Measurements from ENCODE around the gene NEUROD6. TPM values are rescaled to one million over a fixed set of nuclear protein-coding genes. Genes with fewer than 3 reads are reported as not detected.

NEUROD6 gene
- total RNA-seq = not detected in 2 replicates

- no peak for DNase-seq
Observed at GRCh38 chr7:31340603-31341002, at the start of gene NEUROD6. Gene NEUROD6, minus strand, starts transcription at chr7:31340726. Its CDS starts 1,458 bp downstream, at chr7:31339268.

GRCh38 chr7:31384466-31384865 is 43.9 kb upstream of the NEUROD6 start:
- no peak for DNase-seq

GRCh38 chr7:31382722-31383121 is 42.2 kb upstream of the NEUROD6 start:
- DNase-seq = no peak

GRCh38 chr7:31373337-31374289 is 33.1 kb upstream of the NEUROD6 start:
- DNase-seq = peak; percentile 51

GRCh38 chr7:31372231-31372959 is 31.9 kb upstream of the NEUROD6 start:
- DNase-seq = no peak

GRCh38 chr7:31371621-31372020 is 31.1 kb upstream of the NEUROD6 start:
- no peak for DNase-seq

GRCh38 chr7:31370609-31371008 is 30.1 kb upstream of the NEUROD6 start:
- DNase-seq = no peak

GRCh38 chr7:31368620-31369019 is 28.1 kb upstream of the NEUROD6 start:
- DNase-seq = no peak

- no peak for DNase-seq
Observed at GRCh38 chr7:31363496-31363895, 23.0 kb upstream of the NEUROD6 start.

GRCh38 chr7:31363051-31363450 is 22.5 kb upstream of the NEUROD6 start:
- no peak for DNase-seq

GRCh38 chr7:31362401-31362800 is 21.9 kb upstream of the NEUROD6 start:
- no peak for DNase-seq

- no peak for DNase-seq
Observed at GRCh38 chr7:31358467-31358866, 17.9 kb upstream of the NEUROD6 start.

- DNase-seq = no peak
Observed at GRCh38 chr7:31345421-31345820, 4.9 kb upstream of the NEUROD6 start.

- no peak for DNase-seq
Observed at GRCh38 chr7:31343516-31344305, 3.2 kb upstream of the NEUROD6 start.

- no peak for DNase-seq
Observed at GRCh38 chr7:31341141-31341540, 615 bp upstream of the NEUROD6 start.

GRCh38 chr7:31340051-31340450 is 475 bp downstream of the NEUROD6 start:
- DNase-seq = no peak

GRCh38 chr7:31338706-31339105 is 1.8 kb downstream of the NEUROD6 start:
- DNase-seq = no peak

- no peak for DNase-seq
Observed at GRCh38 chr7:31337002-31337565, 3.4 kb downstream of the NEUROD6 start.

GRCh38 chr7:31336202-31337001 is 4.1 kb downstream of the NEUROD6 start:
- DNase-seq = no peak

GRCh38 chr7:31335884-31336201 is 4.7 kb downstream of the NEUROD6 start:
- DNase-seq = no peak

- no peak for DNase-seq
Observed at GRCh38 chr7:31335161-31335856, 5.2 kb downstream of the NEUROD6 start.

All from dermis blood vessel endothelial cell (primary cell).